Heart left ventricle (tissue), 16 donors: ENCODE results near the gene NUDT2. TPM values are rescaled to one million over a fixed set of nuclear protein-coding genes. Genes with fewer than 3 reads are reported as not detected.
"Not testable (repeated sequence)": the region's sequence is repeated elsewhere in the genome, so short reads cannot be mapped to it uniquely, and the experiment has no call there.

Experiments used
- ATAC-seq, 4 donors: fragments of 200-7000 bp; cut with Tn5 transposase; one replicate each; pipeline ENCODE4 v1.9.1; 2020 to 2022; ENCODE audit warnings: moderate library complexity in 4 of 4, mild to moderate bottlenecking in 3 of 4, moderate number of reproducible peaks in 1 of 4
- DNase-seq, 5 donors: peaks; one replicate each; pipeline ENCODE4 v3.0.0-alpha.2; 2020
- H3K27ac ChIP-seq, 12 donors: fragments of 200-600 bp; sonication (generic) in 4 of 12; one replicate each; pipeline versions ENCODE4 v1.5.0 to v1.8.0; 2016 to 2022; ENCODE audit warnings: mild to moderate bottlenecking in 2 of 12
- H3K27me3 ChIP-seq, 9 donors: fragments of 200-600 bp; sonication (generic) in 2 of 9; one replicate each; pipeline versions ENCODE4 v1.5.1 to v1.8.0; 2016 to 2022; ENCODE audit warnings: mild to moderate bottlenecking in 3 of 9
- H3K36me3 ChIP-seq, 9 donors: fragments of 200-600 bp; sonication (generic) in 2 of 9; one replicate each; pipeline versions ENCODE4 v1.5.0 to v1.8.0; 2018 to 2022; ENCODE audit warnings: mild to moderate bottlenecking in 2 of 9
- H3K4me1 ChIP-seq, 12 donors: fragments of 200-600 bp; sonication (generic) in 4 of 12; one replicate each; pipeline versions ENCODE4 v1.5.0 to v1.8.0; 2016 to 2022; ENCODE audit warnings: mild to moderate bottlenecking in 3 of 12
- H3K4me3 ChIP-seq, 12 donors: fragments of 200-600 bp; sonication (generic) in 4 of 12; one replicate each; pipeline versions ENCODE4 v1.5.0 to v1.8.0; 2017 to 2022; ENCODE audit warnings: mild to moderate bottlenecking in 9 of 12, moderate library complexity in 4 of 12
- H3K9me3 ChIP-seq, 12 donors: fragments of 200-600 bp; sonication (generic) in 4 of 12; one replicate each; pipeline versions ENCODE4 v1.5.0 to v1.8.0; 2016 to 2022; ENCODE audit warnings: mild to moderate bottlenecking in 1 of 12
- POLR2A ChIP-seq, 2 donors: fragments of 450-650 bp; IDR thresholded peaks; one replicate each; pipeline ENCODE4 v1.6.1; 2017; ENCODE audit warnings: antibody characterized with exemption in 2 of 2, mild to moderate bottlenecking in 2 of 2, moderate library complexity in 2 of 2
- WGBS, 4 donors: extraction: QIAGEN DNeasy Blood & Tissue Kit in 2 of 4; methylation state at CpG; one replicate each; pipeline versions ENCODE4 v1.1.5 to v1.1.7; 2013 to 2018; 5-methylcytosine and 5-hydroxymethylcytosine counted together
- intact Hi-C, 10 donors: fragments of 100-400 bp; cut with DNase I; formaldehyde crosslinking; loops; one replicate each; pipeline versions ENCODE4 v1.11.1 to v1.14.2; 2022
- polyA plus RNA-seq, 2 donors: library from polyadenylated mRNA; stranded (reverse); fragments of 200-250 nt; gene quantifications; one replicate each; pipeline ENCODE4 v1.2.3, GENCODE V29; 2013
- total RNA-seq, 9 donors: library from RNA; depleted of rRNA in 2 of 9; stranded (reverse); fragments of >200 nt in 2 of 9; fragmentation: NEBNext Ultra II Directional in 3 of 9; extraction: Animal tissue kit (Norgen Biotek cat#: 25700) in 3 of 9; gene quantifications; one replicate each; pipeline versions ENCODE4 v1.1.0 to v1.2.4, GENCODE V29; 2016 to 2023
- TF ChIP-seq, protein P1 (sequence below), 12 donors: fragments of 200-600 bp; sonication (generic) in 4 of 12; IDR thresholded peaks; one replicate each; pipeline versions ENCODE4 v1.5.0 to v1.8.0; 2018 to 2022; ENCODE audit warnings: antibody characterized with exemption in 12 of 12, mild to moderate bottlenecking in 5 of 12
- donor health status: ischemic (EF 13 %, LVEDD 7.1; RV severe dilation, severe dysfunction).
- donor health status: healthy with polysubstance abuse.
- donor health status: DM: no; HTN: yes; CAD: no.
- donor health status: DM: no; HTN: no; CAD: no.
- donor health status: ischemic (EF 25% LVEDD 6.9; RV normal size, moderate dysfunction).
- donor health status: ischemic (EF 25% LVEDD 5.7; RV mildly dilated, moderate dysfunction).
- donor health status: healthy.
- donor health status: DM: yes; HTN: yes; CAD: no.
- donor health status: ischemic (EF 35%, LVEDD 5.7; RV mildly dilated, moderate dysfunction).
- donor health status: nonischemic (EF 11% LVEDD 7.7; RV severe dilation, severe dysfunction).
- donor health status: DM: yes; HTN: yes; CAD: no.
- donor health status: PGD.
- donor health status: ischemic (EF 29% LVEDD 5.4; RV normal size, mild dysfunction).
- donor health status: nonischemic (EF 23%, LVEDD 6.1; RV moderate dilation, normal function).

NUDT2 gene
- total and polyA plus RNA-seq, 11 donors: 14.1 to 27.6 (median 17.5) TPM

DNA sequence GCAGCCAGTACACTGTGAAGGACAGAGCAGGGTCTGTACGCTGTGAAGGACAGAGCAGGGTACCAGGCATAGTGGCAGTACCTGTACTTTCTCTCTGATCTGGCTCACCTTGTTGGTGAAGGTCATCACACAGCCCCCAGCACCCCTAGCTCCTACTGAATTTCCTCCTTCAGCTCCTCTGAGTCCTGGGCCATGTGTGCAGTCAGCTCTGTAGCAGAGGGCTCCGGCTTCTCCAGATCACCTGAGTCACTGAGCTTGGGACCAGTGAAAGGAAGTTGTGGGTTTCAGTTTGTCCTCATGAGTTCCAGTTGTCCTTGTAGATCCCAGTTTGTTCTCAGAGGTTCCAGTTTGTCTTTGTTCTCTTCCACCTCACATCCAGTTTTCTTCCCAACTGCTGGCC, 5.5 kb downstream of the NUDT2 start:
- intact Hi-C loops: loop anchor here (5.0 to 10.0 kb wide), 7 partner anchors 100 to 267 kb away; no protein-coding TSS in a partner anchor
- H3K27me3 ChIP-seq: no peaks in the 10 kb centered on the region
- WGBS, 4 donors: 72 to 100% (median 89%) methylated on average over 2 of the region's 2 CpGs
- TF ChIP-seq, protein P1, sequence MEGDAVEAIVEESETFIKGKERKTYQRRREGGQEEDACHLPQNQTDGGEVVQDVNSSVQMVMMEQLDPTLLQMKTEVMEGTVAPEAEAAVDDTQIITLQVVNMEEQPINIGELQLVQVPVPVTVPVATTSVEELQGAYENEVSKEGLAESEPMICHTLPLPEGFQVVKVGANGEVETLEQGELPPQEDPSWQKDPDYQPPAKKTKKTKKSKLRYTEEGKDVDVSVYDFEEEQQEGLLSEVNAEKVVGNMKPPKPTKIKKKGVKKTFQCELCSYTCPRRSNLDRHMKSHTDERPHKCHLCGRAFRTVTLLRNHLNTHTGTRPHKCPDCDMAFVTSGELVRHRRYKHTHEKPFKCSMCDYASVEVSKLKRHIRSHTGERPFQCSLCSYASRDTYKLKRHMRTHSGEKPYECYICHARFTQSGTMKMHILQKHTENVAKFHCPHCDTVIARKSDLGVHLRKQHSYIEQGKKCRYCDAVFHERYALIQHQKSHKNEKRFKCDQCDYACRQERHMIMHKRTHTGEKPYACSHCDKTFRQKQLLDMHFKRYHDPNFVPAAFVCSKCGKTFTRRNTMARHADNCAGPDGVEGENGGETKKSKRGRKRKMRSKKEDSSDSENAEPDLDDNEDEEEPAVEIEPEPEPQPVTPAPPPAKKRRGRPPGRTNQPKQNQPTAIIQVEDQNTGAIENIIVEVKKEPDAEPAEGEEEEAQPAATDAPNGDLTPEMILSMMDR (IDR thresholded peaks at IDR 0.05): no peak
- no peak for TF ChIP-seq POLR2A (IDR thresholded peaks at IDR 0.05)
- peaks cover 0 to 38% (median 17%) of the 10 kb centered on the region in 12 donors for H3K4me1 ChIP-seq
- no peak for ATAC-seq
- H3K36me3 ChIP-seq: peaks cover 0 to 25% (median 16%) of the 10 kb centered on the region in 9 donors
- peak overlapping the region in 4 of 12 donors; percentile 0 to 19 (median 14) for H3K27ac ChIP-seq
- H3K4me3 ChIP-seq: no peak overlapping the region
- no peak for DNase-seq
- H3K9me3 ChIP-seq: no peaks in the 10 kb centered on the region

DNA sequence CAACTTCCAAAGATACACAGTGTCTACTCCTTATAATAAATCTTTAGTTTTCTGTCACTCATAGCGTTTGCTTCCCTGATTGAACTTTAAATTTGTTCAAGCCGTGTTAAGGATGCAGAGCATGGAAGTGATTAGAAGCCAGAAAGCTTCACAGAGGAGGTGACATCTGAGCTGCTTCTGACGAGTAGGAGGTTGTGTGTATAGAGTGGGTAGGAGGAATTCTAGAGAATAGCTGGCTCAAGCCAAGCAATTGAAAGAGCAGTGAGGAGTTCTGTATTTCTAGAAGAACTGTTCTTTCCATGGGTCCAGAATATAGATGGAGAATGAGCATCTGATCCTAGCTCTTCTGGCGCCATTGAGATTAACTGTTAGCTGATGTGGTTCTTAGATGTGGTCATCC, 6.0 kb downstream of the NUDT2 start:
- no peak for TF ChIP-seq POLR2A (IDR thresholded peaks at IDR 0.05)
- TF ChIP-seq, protein P1 (IDR thresholded peaks at IDR 0.05): no peak
- H3K9me3 ChIP-seq: no peaks in the 10 kb centered on the region
- no peaks in the 10 kb centered on the region for H3K27me3 ChIP-seq
- no peak overlapping the region for H3K4me3 ChIP-seq
- DNase-seq: no peak
- H3K27ac ChIP-seq: no peak overlapping the region
- 86 to 94% (median 90%) methylated on average over 4 of the region's 4 CpGs for WGBS, 4 donors
- H3K36me3 ChIP-seq: peaks cover 0 to 29% (median 19%) of the 10 kb centered on the region in 9 donors
- ATAC-seq: no peak
- peaks cover 0 to 35% (median 13%) of the 10 kb centered on the region in 12 donors for H3K4me1 ChIP-seq
- intact Hi-C loops: loop anchor here in 7 of 10 donors (5.0 to 10.0 kb wide), 5 partner anchors 99 to 259 kb away; no protein-coding TSS in a partner anchor

DNA sequence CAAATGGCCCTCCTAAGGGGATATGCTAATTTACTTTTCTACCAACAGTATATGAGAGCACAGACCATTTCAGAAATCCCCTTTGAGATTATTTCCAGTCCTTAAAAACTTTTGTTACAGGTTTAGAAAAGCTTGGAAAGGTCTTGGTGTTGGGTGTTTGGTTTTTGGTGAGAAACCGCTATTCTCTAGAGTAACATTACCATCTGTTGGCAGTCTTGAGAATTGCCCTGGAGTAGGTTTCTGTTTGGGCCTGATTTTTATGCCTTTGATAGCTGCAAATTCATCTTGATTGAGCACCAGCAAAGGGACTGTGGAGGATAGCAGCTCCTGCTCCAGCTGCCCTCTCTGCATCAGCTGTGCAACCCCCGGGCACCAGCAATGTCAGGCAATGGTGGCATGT, 8.0 kb downstream of the NUDT2 start:
- WGBS, 4 donors: 66 to 98% (median 96%) methylated on average over 2 of the region's 2 CpGs
- Histone ChIP-seq H3K4me3 (no peak overlapping the region), H3K36me3 (peaks cover 0 to 49% (median 35%) of the 10 kb centered on the region in 9 donors), H3K27ac (no peak overlapping the region), H3K27me3 (no peaks in the 10 kb centered on the region), H3K9me3 (no peaks in the 10 kb centered on the region), H3K4me1 (peaks cover 0 to 30% (median 12%) of the 10 kb centered on the region in 12 donors)
- ATAC-seq (no peak), DNase-seq (no peak)
- intact Hi-C loops: loop anchor here in 7 of 10 donors (5.0 to 10.0 kb wide), 5 partner anchors 97 to 257 kb away; no protein-coding TSS in a partner anchor
- TF ChIP-seq, protein P1 (IDR thresholded peaks at IDR 0.05): no peak

DNA sequence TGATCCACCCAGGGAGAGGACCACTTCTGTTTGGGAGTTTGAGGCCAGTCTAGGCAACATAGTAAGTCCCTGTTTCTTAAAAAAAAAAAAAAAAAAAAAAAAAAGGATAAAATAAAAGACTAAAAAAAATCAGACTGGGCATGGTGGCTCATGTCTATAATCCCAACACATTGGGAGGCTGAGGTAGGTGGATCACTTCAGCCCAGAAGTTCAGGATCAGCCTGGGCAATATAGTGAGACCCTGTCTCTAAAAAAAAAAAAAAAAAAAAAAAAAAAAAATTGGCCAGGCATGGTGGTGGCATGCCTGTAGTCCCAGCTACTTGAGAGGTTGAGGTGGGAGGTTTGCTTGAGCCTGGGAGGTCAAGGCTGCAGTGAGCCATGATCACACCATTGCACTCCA, 8.7 kb downstream of the NUDT2 start:
- H3K27me3 ChIP-seq, H3K4me3 ChIP-seq, DNase-seq, H3K9me3 ChIP-seq, ATAC-seq, H3K27ac ChIP-seq: not testable (repeated sequence)
- H3K4me1 ChIP-seq: peaks cover 0 to 25% (median 13%) of the 10 kb centered on the region in 12 donors
- H3K36me3 ChIP-seq: peaks cover 0 to 55% (median 36%) of the 10 kb centered on the region in 9 donors
- intact Hi-C loops: loop anchor here in 7 of 10 donors (5.0 to 10.0 kb wide), 5 partner anchors 97 to 257 kb away; no protein-coding TSS in a partner anchor
